ENCODE data around the gene ANXA2. TPM values are rescaled to one million over a fixed set of nuclear protein-coding genes. Genes with fewer than 3 reads are reported as not detected.

ANXA2 gene
- total RNA-seq, 2 experiments from 2014 or later = 26.5 to 43.4 TPM

- TF ChIP-seq, protein P1, sequence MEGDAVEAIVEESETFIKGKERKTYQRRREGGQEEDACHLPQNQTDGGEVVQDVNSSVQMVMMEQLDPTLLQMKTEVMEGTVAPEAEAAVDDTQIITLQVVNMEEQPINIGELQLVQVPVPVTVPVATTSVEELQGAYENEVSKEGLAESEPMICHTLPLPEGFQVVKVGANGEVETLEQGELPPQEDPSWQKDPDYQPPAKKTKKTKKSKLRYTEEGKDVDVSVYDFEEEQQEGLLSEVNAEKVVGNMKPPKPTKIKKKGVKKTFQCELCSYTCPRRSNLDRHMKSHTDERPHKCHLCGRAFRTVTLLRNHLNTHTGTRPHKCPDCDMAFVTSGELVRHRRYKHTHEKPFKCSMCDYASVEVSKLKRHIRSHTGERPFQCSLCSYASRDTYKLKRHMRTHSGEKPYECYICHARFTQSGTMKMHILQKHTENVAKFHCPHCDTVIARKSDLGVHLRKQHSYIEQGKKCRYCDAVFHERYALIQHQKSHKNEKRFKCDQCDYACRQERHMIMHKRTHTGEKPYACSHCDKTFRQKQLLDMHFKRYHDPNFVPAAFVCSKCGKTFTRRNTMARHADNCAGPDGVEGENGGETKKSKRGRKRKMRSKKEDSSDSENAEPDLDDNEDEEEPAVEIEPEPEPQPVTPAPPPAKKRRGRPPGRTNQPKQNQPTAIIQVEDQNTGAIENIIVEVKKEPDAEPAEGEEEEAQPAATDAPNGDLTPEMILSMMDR (conservative IDR thresholded peaks at IDR 0.05; ENCODE audit: low read length) = no peak
- no peak for TF ChIP-seq EZH2phosphoT487 (IDR thresholded peaks at IDR 0.05; ENCODE audit: borderline replicate concordance, low read depth, low read length)
- Histone ChIP-seq H3K4me1 (ENCODE audit: insufficient read depth, low read length, poor library complexity, severe bottlenecking) (no peaks in the 10 kb centered on the region), H3K36me3 (ENCODE audit: insufficient read depth, low read length) (peaks cover 70% of the 10 kb centered on the region), H3K9me2 (ENCODE audit: insufficient read depth, low read length) (no peaks in the 10 kb centered on the region), H3K27ac (ENCODE audit: low read depth, low read length, poor library complexity, severe bottlenecking) (no peak overlapping the region), H3K79me2 (ENCODE audit: insufficient read depth, low read depth, low read length) (no peaks in the 10 kb centered on the region), H3K4me3 (ENCODE audit: low read depth, low read length, poor library complexity, severe bottlenecking) (no peak overlapping the region), H3K9me3 (ENCODE audit: low read length) (no peaks in the 10 kb centered on the region), H4K20me1 (ENCODE audit: insufficient read depth, low read length) (no peaks in the 10 kb centered on the region), H3K4me2 (ENCODE audit: low read length) (no peak overlapping the region), H2AFZ (ENCODE audit: low read length) (no peak overlapping the region)
- intact Hi-C loops (cut with micrococcal nuclease; ENCODE audit: unreplicated experiment) = no loop called here
- POLR2A ChIA-PET = no interaction called here
- DNase-seq (ENCODE audit: low spot score) = no peak
- CTCF ChIA-PET (ENCODE audit: unreplicated experiment) = no interaction called here
- no TSS peak for BruUV-seq (replicated peaks)
Measured at GRCh38 chr15:60425461-60425860, 27.7 kb upstream of the ANXA2 start.

DNA sequence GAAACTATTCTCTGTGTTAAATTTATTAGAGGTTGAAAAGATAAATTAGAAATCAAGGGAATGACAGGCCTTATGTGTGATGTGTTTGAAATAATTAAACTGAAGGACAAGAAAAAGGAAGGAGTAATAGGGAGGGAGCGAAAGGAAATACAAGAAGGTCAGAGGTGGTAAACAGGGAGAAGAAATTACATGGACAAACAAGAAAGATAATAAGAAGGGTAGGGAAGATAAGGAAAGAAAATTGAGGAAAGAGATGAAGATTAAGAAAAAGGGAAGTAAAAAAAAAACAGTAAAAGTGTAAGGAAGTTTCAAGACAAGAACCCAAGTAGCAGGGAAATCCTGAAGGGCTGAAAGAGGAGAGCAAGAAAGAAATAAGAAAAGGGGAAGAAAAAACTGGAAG lies 26.2 kb upstream of the ANXA2 start:
- Histone ChIP-seq H3K9me2 (ENCODE audit: insufficient read depth, low read length) (no peaks in the 10 kb centered on the region), H3K4me3 (ENCODE audit: low read depth, low read length, poor library complexity, severe bottlenecking) (no peak overlapping the region), H3K27ac (ENCODE audit: low read depth, low read length, poor library complexity, severe bottlenecking) (no peak overlapping the region), H3K36me3 (ENCODE audit: insufficient read depth, low read length) (peaks cover 70% of the 10 kb centered on the region), H3K79me2 (ENCODE audit: insufficient read depth, low read depth, low read length) (no peaks in the 10 kb centered on the region), H3K9me3 (ENCODE audit: low read length) (no peaks in the 10 kb centered on the region), H3K4me2 (ENCODE audit: low read length) (no peak overlapping the region), H4K20me1 (ENCODE audit: insufficient read depth, low read length) (no peaks in the 10 kb centered on the region), H2AFZ (ENCODE audit: low read length) (no peak overlapping the region), H3K4me1 (ENCODE audit: insufficient read depth, low read length, poor library complexity, severe bottlenecking) (no peaks in the 10 kb centered on the region)
- DNase-seq (ENCODE audit: low spot score) = no peak
- ChIA-PET POLR2A (no interaction called here), CTCF (ENCODE audit: unreplicated experiment) (no interaction called here)
- BruUV-seq (replicated peaks) = no TSS peak
- TF ChIP-seq, protein P1 (conservative IDR thresholded peaks at IDR 0.05; ENCODE audit: low read length) = no peak
- intact Hi-C loops (cut with micrococcal nuclease; ENCODE audit: unreplicated experiment) = no loop called here

- Histone ChIP-seq H3K36me3 (ENCODE audit: insufficient read depth, low read length) (peaks cover 67% of the 10 kb centered on the region), H3K9me2 (ENCODE audit: insufficient read depth, low read length) (no peaks in the 10 kb centered on the region), H3K4me2 (ENCODE audit: low read length) (no peak overlapping the region), H3K9me3 (ENCODE audit: low read length) (no peaks in the 10 kb centered on the region), H4K20me1 (ENCODE audit: insufficient read depth, low read length) (no peaks in the 10 kb centered on the region), H3K4me1 (ENCODE audit: insufficient read depth, low read length, poor library complexity, severe bottlenecking) (no peaks in the 10 kb centered on the region), H3K27ac (ENCODE audit: low read depth, low read length, poor library complexity, severe bottlenecking) (no peak overlapping the region), H3K4me3 (ENCODE audit: low read depth, low read length, poor library complexity, severe bottlenecking) (no peak overlapping the region), H3K79me2 (ENCODE audit: insufficient read depth, low read depth, low read length) (no peaks in the 10 kb centered on the region), H2AFZ (ENCODE audit: low read length) (no peak overlapping the region)
- POLR2A ChIA-PET = no interaction called here
- CTCF ChIA-PET (ENCODE audit: unreplicated experiment) = no interaction called here
- intact Hi-C loops (cut with micrococcal nuclease; ENCODE audit: unreplicated experiment) = no loop called here
- BruUV-seq (replicated peaks) = no TSS peak
- DNase-seq (ENCODE audit: low spot score) = no peak
- no peak for TF ChIP-seq EZH2phosphoT487 (IDR thresholded peaks at IDR 0.05; ENCODE audit: borderline replicate concordance, low read depth, low read length)
- TF ChIP-seq, protein P1 (conservative IDR thresholded peaks at IDR 0.05; ENCODE audit: low read length) = no peak
Measured at GRCh38 chr15:60423537-60423936, 25.8 kb upstream of the ANXA2 start.
